DND-41 (cell line): ENCODE measurements around the gene ZSWIM8.
"Not testable (repeated sequence)": the region's sequence is repeated elsewhere in the genome, so short reads cannot be mapped to it uniquely, and the experiment has no call there.

ENCODE experiments used
- ATAC-seq: fragments of 200-7000 bp; cut with Tn5 transposase; 3 replicates; pipeline ENCODE4 v1.9.1; 2021; ENCODE audit warnings: low read depth; ENCODE audit not compliant: insufficient read depth
- DNase-seq: peaks from one replicate; pipeline ENCODE4 v3.0.0-alpha.2; 2020
- H2AFZ ChIP-seq: 2 replicates; pipeline ENCODE4 v1.6.0; 2012; ENCODE audit warnings: low read depth, low read length
- H3K27ac ChIP-seq: 2 replicates; pipeline ENCODE4 v1.5.1; 2012; ENCODE audit warnings: low read length, inconsistent platforms
- H3K27me3 ChIP-seq: fragments of 200-600 bp; sonication (generic); 2 replicates; pipeline ENCODE4 v1.6.0; 2012; ENCODE audit warnings: low read length, mild to moderate bottlenecking, inconsistent platforms; ENCODE audit not compliant: insufficient read depth, poor library complexity
- H3K36me3 ChIP-seq: 2 replicates; pipeline ENCODE4 v1.5.1; 2012; ENCODE audit warnings: low read length, inconsistent platforms; ENCODE audit not compliant: insufficient read depth
- H3K4me1 ChIP-seq: 2 replicates; pipeline ENCODE4 v1.5.1; 2012; ENCODE audit warnings: mild to moderate bottlenecking, low read length; ENCODE audit not compliant: insufficient read depth
- H3K4me2 ChIP-seq: 2 replicates; pipeline ENCODE4 v1.6.0; 2012; ENCODE audit warnings: mild to moderate bottlenecking, moderate library complexity, low read length, inconsistent platforms; ENCODE audit not compliant: insufficient read depth
- H3K4me3 ChIP-seq, 2 experiments: fragments of 200-600 bp in 1 of 2; shearing (Covaris generic) in 1 of 2; 2 replicates each; pipeline ENCODE4 v1.5.1; 2012 to 2016; ENCODE audit warnings: inconsistent platforms in 2 of 2, low read length in 2 of 2, mild to moderate bottlenecking in 2 of 2, low read depth in 1 of 2, moderate library complexity in 1 of 2
- H3K79me2 ChIP-seq: 2 replicates; pipeline ENCODE4 v1.6.0; 2012; ENCODE audit warnings: low read length, inconsistent platforms; ENCODE audit not compliant: insufficient read depth
- H3K9ac ChIP-seq: 2 replicates; pipeline ENCODE4 v1.6.0; 2012; ENCODE audit warnings: low read depth, mild to moderate bottlenecking, inconsistent platforms, low read length, moderate library complexity
- H3K9me3 ChIP-seq: 2 replicates; pipeline ENCODE4 v1.5.1; 2012; ENCODE audit warnings: low read length, moderate library complexity, mild to moderate bottlenecking, inconsistent platforms; ENCODE audit not compliant: insufficient read depth, severe bottlenecking
- H4K20me1 ChIP-seq: 2 replicates; pipeline ENCODE4 v1.6.0; 2012; ENCODE audit warnings: low read length; ENCODE audit not compliant: insufficient read depth
- CTCF ChIP-seq: IDR thresholded peaks from 2 replicates; pipeline ENCODE4 v1.5.1; 2012; ENCODE audit warnings: borderline replicate concordance, low read length, moderate library complexity, mild to moderate bottlenecking; ENCODE audit not compliant: poor library complexity, severe bottlenecking; ENCODE audit errors: extremely low read depth
- EZH2 ChIP-seq: IDR thresholded peaks from 3 replicates; pipeline ENCODE4 v1.6.1; 2012; ENCODE audit warnings: borderline replicate concordance, low read depth, mild to moderate bottlenecking, moderate library complexity, low read length, inconsistent platforms; ENCODE audit not compliant: severe bottlenecking

ZSWIM8 gene, protein sequence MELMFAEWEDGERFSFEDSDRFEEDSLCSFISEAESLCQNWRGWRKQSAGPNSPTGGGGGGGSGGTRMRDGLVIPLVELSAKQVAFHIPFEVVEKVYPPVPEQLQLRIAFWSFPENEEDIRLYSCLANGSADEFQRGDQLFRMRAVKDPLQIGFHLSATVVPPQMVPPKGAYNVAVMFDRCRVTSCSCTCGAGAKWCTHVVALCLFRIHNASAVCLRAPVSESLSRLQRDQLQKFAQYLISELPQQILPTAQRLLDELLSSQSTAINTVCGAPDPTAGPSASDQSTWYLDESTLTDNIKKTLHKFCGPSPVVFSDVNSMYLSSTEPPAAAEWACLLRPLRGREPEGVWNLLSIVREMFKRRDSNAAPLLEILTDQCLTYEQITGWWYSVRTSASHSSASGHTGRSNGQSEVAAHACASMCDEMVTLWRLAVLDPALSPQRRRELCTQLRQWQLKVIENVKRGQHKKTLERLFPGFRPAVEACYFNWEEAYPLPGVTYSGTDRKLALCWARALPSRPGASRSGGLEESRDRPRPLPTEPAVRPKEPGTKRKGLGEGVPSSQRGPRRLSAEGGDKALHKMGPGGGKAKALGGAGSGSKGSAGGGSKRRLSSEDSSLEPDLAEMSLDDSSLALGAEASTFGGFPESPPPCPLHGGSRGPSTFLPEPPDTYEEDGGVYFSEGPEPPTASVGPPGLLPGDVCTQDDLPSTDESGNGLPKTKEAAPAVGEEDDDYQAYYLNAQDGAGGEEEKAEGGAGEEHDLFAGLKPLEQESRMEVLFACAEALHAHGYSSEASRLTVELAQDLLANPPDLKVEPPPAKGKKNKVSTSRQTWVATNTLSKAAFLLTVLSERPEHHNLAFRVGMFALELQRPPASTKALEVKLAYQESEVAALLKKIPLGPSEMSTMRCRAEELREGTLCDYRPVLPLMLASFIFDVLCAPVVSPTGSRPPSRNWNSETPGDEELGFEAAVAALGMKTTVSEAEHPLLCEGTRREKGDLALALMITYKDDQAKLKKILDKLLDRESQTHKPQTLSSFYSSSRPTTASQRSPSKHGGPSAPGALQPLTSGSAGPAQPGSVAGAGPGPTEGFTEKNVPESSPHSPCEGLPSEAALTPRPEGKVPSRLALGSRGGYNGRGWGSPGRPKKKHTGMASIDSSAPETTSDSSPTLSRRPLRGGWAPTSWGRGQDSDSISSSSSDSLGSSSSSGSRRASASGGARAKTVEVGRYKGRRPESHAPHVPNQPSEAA (N-terminal part only)

GRCh38 chr10:73785211-73785720, at the start of gene ZSWIM8:
ZSWIM8 (plus strand) TSS chr10:73785606; CDS start chr10:73785879, 273 bp downstream.
- peaks cover 72% of the 10 kb centered on the region for H3K79me2 ChIP-seq
- no peaks in the 10 kb centered on the region for H3K9me3 ChIP-seq
- H4K20me1 ChIP-seq, result peaks cover 25% of the 10 kb centered on the region; the same call in 1 of the 2 replicates
- peak within 1 kb of the TSS; percentile 92 for H3K27ac ChIP-seq
- peak within 1 kb of the TSS; percentile 80 for H3K9ac ChIP-seq
- H2AFZ ChIP-seq, result peak within 1 kb of the TSS; percentile 71
- DNase-seq, result peak; percentile 90
- peaks cover 55% of the 10 kb centered on the region for H3K4me1 ChIP-seq
- no peaks in the 10 kb centered on the region for H3K27me3 ChIP-seq
- TF ChIP-seq CTCF (no peak), EZH2 (no peak)
- H3K36me3 ChIP-seq, result peaks cover 24% of the 10 kb centered on the region
- H3K4me2 ChIP-seq, result peak within 1 kb of the TSS; percentile 96
- peak within 1 kb of the TSS; percentile 88 to 92; a peak in 3 of 4 replicates for H3K4me3 ChIP-seq
- ATAC-seq, result peak; percentile 89

GRCh38 chr10:73740501-73741254, 44.7 kb upstream of the ZSWIM8 start:
- not testable (repeated sequence) for H3K9me3 ChIP-seq, DNase-seq, ATAC-seq, H4K20me1 ChIP-seq, H3K9ac ChIP-seq, H3K4me2 ChIP-seq, H3K27me3 ChIP-seq, H3K27ac ChIP-seq, H3K4me3 ChIP-seq, H3K36me3 ChIP-seq, H2AFZ ChIP-seq
- Histone ChIP-seq H3K79me2 (peaks cover 37% of the 10 kb centered on the region), H3K4me1 (peaks cover 28% of the 10 kb centered on the region)

DNA sequence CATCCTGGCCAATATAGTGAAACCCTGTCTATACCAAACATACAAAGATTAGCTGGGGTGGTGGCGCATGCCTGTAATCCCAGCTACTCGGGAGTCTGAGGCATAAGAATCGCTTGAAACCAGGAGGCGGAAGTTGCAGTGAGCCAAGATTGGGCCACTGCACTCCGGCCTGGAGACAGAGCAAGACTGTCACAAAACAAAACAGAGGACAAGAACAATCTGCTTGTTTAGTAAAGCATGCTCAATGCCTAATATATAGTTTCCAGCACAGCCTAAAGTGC, 43.0 kb upstream of the ZSWIM8 start:
- H3K9me3 ChIP-seq, result no peaks in the 10 kb centered on the region
- H3K4me1 ChIP-seq, result peaks cover 40% of the 10 kb centered on the region
- peak overlapping the region; percentile 91; the same call in 1 of the 2 replicates for H3K4me2 ChIP-seq
- H3K9ac ChIP-seq, result no peak overlapping the region
- peaks cover 3% of the 10 kb centered on the region; the same call in 1 of the 2 replicates for H4K20me1 ChIP-seq
- DNase-seq, result no peak
- peaks cover 13% of the 10 kb centered on the region for H3K36me3 ChIP-seq
- no peak overlapping the region for H3K27ac ChIP-seq
- no peaks in the 10 kb centered on the region for H3K27me3 ChIP-seq
- H3K79me2 ChIP-seq, result peaks cover 53% of the 10 kb centered on the region
- TF ChIP-seq CTCF, result no peak
- no peak for TF ChIP-seq EZH2
- no peak overlapping the region for H2AFZ ChIP-seq
- H3K4me3 ChIP-seq, result no peak overlapping the region
- no peak for ATAC-seq
